Loucy (cell line): ENCODE data around the gene CLSTN1.

Source experiments
- H2AFZ ChIP-seq: fragments of 200-600 bp; sonication (generic); 2 replicates; pipeline ENCODE4 v1.6.0; 2016; ENCODE audit warnings: antibody characterized with exemption, mild to moderate bottlenecking, low read length, moderate library complexity
- H3F3A ChIP-seq: fragments of 200-600 bp; 2 replicates; pipeline ENCODE4 v1.6.0; 2016; ENCODE audit warnings: antibody characterized with exemption, low read depth, mild to moderate bottlenecking
- H3K27me3 ChIP-seq: fragments of 200-600 bp; sonication (generic); 2 replicates; pipeline ENCODE4 v1.6.1; 2014; ENCODE audit warnings: low read length, mild to moderate bottlenecking; ENCODE audit not compliant: insufficient read depth, poor library complexity, severe bottlenecking
- H3K36me3 ChIP-seq: fragments of 200-600 bp; sonication (generic); 2 replicates; pipeline ENCODE4 v1.6.1; 2016; ENCODE audit warnings: low read length; ENCODE audit not compliant: insufficient read depth
- H3K4me1 ChIP-seq: fragments of 200-600 bp; sonication (generic); 2 replicates; pipeline ENCODE4 v1.5.1; 2014; ENCODE audit warnings: low read length, mild to moderate bottlenecking; ENCODE audit not compliant: insufficient read depth, poor library complexity, severe bottlenecking
- H3K4me2 ChIP-seq: fragments of 200-600 bp; sonication (generic); 2 replicates; pipeline ENCODE4 v1.6.0; 2014; ENCODE audit warnings: antibody characterized with exemption, low read length, low read depth, mild to moderate bottlenecking; ENCODE audit not compliant: poor library complexity, severe bottlenecking
- H3K4me3 ChIP-seq: fragments of 200-600 bp; sonication (generic); 2 replicates; pipeline ENCODE4 v1.5.1; 2014; ENCODE audit warnings: low read length, mild to moderate bottlenecking, mixed read lengths; ENCODE audit not compliant: poor library complexity, severe bottlenecking
- H3K79me2 ChIP-seq: fragments of 200-600 bp; sonication (generic); 2 replicates; pipeline ENCODE4 v1.6.1; 2014; ENCODE audit warnings: low read length; ENCODE audit not compliant: insufficient read depth
- H3K9ac ChIP-seq: fragments of 200-600 bp; sonication (generic); 2 replicates; pipeline ENCODE4 v1.6.0; 2014; ENCODE audit warnings: mild to moderate bottlenecking, low read depth, low read length, moderate library complexity; ENCODE audit not compliant: poor library complexity, severe bottlenecking
- H3K9me2 ChIP-seq: fragments of 200-600 bp; sonication (generic); replicated peaks from 2 replicates; pipeline ENCODE4 v1.6.1; 2016; ENCODE audit warnings: low read depth, low read length, mixed read lengths
- H3K9me3 ChIP-seq: fragments of 200-600 bp; sonication (generic); 2 replicates; pipeline ENCODE4 v1.6.1; 2014; ENCODE audit warnings: mild to moderate bottlenecking, antibody characterized with exemption, low read length, low read depth; ENCODE audit not compliant: insufficient read depth
- H4K20me1 ChIP-seq: fragments of 200-600 bp; sonication (generic); 2 replicates; pipeline ENCODE4 v1.6.0; 2014; ENCODE audit warnings: antibody characterized with exemption, low read length, mild to moderate bottlenecking; ENCODE audit not compliant: insufficient read depth, poor library complexity, severe bottlenecking
- EZH2phosphoT487 ChIP-seq: fragments of 200-600 bp; IDR thresholded peaks from 2 replicates; pipeline ENCODE4 v1.6.1; 2018; ENCODE audit warnings: antibody characterized with exemption, mild to moderate bottlenecking, moderate library complexity, borderline replicate concordance
- TF ChIP-seq, protein P1 (sequence below): fragments of 200-600 bp; sonication (generic); conservative IDR thresholded peaks from 2 replicates; pipeline ENCODE4 v1.5.1; 2014; ENCODE audit warnings: mild to moderate bottlenecking, antibody characterized with exemption, low read length

The CLSTN1 gene

DNA sequence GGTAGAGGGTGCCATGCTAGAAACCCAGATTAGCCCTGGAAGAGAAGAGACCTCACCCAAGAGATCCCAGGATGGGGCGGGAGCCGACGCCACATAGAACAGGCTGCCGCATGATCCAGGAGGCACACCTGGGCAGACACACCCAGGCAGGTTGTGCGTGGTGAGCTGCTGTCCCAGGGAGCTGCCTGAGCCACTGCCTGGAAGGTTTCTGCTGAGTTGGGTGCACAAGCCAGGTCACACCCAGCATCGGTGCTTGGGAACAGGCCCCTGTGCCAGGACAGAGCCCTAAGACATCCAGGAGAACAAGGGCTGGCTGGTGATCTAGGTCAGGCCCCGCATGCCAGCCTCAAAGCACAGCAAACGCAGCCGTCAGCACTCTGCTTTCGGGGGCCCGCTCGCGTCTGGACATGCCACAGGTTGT lies 46.1 kb upstream of the CLSTN1 start:
- TF ChIP-seq, protein P1, sequence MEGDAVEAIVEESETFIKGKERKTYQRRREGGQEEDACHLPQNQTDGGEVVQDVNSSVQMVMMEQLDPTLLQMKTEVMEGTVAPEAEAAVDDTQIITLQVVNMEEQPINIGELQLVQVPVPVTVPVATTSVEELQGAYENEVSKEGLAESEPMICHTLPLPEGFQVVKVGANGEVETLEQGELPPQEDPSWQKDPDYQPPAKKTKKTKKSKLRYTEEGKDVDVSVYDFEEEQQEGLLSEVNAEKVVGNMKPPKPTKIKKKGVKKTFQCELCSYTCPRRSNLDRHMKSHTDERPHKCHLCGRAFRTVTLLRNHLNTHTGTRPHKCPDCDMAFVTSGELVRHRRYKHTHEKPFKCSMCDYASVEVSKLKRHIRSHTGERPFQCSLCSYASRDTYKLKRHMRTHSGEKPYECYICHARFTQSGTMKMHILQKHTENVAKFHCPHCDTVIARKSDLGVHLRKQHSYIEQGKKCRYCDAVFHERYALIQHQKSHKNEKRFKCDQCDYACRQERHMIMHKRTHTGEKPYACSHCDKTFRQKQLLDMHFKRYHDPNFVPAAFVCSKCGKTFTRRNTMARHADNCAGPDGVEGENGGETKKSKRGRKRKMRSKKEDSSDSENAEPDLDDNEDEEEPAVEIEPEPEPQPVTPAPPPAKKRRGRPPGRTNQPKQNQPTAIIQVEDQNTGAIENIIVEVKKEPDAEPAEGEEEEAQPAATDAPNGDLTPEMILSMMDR, result no peak
- TF ChIP-seq EZH2phosphoT487, result no peak
- no peak overlapping the region for H2AFZ ChIP-seq

DNA sequence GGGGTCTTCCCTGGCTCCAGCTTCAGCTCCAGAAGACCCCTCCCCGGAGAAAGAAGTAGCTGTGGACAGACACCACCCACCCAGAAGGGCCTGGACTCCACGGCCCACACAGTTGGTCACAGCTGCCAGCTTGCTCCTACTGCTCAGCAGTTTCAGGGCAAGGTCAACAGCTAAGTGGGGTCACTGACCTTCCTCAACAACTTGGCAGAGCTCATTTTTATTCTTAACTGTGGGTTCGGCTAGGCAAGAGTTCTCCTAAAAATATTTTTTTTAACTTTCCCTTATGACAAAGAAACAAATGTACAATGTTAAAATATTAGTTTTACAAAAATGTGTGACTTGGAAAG lies 44.5 kb upstream of the CLSTN1 start:
- peaks cover 10% of the 10 kb centered on the region; the same call in 1 of the 2 replicates for H3K36me3 ChIP-seq
- no peak for TF ChIP-seq EZH2phosphoT487
- TF ChIP-seq, protein P1, result no peak
- H3K4me3 ChIP-seq, result no peak overlapping the region
- no peaks in the 10 kb centered on the region for H3F3A ChIP-seq
- H3K9me2 ChIP-seq, result no peaks in the 10 kb centered on the region
- no peak overlapping the region for H3K9ac ChIP-seq
- H3K9me3 ChIP-seq, result no peaks in the 10 kb centered on the region
- no peaks in the 10 kb centered on the region for H4K20me1 ChIP-seq
- no peaks in the 10 kb centered on the region for H3K27me3 ChIP-seq
- H3K4me1 ChIP-seq, result no peaks in the 10 kb centered on the region
- no peak overlapping the region for H2AFZ ChIP-seq
- no peak overlapping the region for H3K4me2 ChIP-seq
- no peaks in the 10 kb centered on the region for H3K79me2 ChIP-seq

More for the DNA sequence above, 46.1 kb upstream of the CLSTN1 start:
- H3F3A ChIP-seq, result no peaks in the 10 kb centered on the region
- H3K4me3 ChIP-seq, result no peak overlapping the region
- H4K20me1 ChIP-seq, result no peaks in the 10 kb centered on the region
- H3K4me1 ChIP-seq, result peaks cover 3% of the 10 kb centered on the region
- H3K9me3 ChIP-seq, result no peaks in the 10 kb centered on the region
- peaks cover 10% of the 10 kb centered on the region; the same call in 1 of the 2 replicates for H3K36me3 ChIP-seq
- H3K9me2 ChIP-seq, result no peaks in the 10 kb centered on the region
- no peaks in the 10 kb centered on the region for H3K27me3 ChIP-seq
- H3K9ac ChIP-seq, result no peak overlapping the region
- H3K4me2 ChIP-seq, result no peak overlapping the region
- H3K79me2 ChIP-seq, result no peaks in the 10 kb centered on the region

DNA sequence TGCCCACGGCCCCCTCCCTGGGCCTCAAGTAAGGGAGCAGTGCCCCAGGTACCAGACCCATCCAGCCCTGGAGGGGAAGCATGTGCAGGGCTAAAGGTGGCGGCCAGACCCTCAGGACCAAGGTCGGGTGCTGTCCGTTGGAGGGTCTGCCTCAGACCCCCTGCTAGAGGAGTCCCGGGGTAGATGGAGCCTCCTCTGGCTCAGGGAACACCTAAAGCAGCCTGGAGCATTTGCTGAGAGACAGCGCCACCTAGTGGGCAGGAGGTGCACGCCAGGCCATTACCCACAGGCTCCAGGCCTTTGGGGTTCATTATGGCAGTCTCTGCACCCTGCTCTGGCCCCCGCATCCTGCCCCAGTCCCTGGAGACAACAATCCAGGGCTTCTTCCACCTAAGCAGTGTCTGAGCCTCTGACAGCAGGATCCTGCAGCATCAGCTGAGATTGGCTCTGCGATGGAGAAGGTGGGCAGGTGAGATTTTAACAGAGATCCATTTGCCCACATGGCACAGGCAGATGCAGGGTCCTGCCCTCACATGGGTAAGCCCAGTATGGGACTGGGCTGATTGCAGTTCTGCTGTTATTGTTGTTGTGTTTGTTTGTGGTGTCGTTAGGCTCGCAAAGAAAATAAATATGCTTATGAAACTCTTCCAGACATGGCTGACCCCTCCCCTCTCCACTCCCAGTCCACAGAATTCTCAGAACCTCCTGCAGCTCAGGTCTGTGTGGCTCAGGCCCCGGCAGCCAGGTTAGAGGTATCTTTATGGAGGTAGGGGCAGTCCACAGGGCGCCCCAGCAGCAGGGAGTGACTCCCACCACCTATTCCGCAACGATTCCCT lies 43.9 kb upstream of the CLSTN1 start:
- Histone ChIP-seq H3F3A (no peaks in the 10 kb centered on the region), H2AFZ (no peak overlapping the region), H3K9me2 (no peaks in the 10 kb centered on the region), H3K36me3 (peaks cover 10% of the 10 kb centered on the region; the same call in 1 of the 2 replicates), H4K20me1 (no peaks in the 10 kb centered on the region), H3K4me2 (no peak overlapping the region), H3K79me2 (no peaks in the 10 kb centered on the region), H3K27me3 (no peaks in the 10 kb centered on the region), H3K9ac (no peak overlapping the region), H3K4me1 (no peaks in the 10 kb centered on the region), H3K4me3 (no peak overlapping the region), H3K9me3 (no peaks in the 10 kb centered on the region)
- TF ChIP-seq EZH2phosphoT487, result no peak
- TF ChIP-seq, protein P1, result peak; percentile 96
